K562 (cell line): Measurements from ENCODE around the gene IPO9. TPM values are rescaled to one million over a fixed set of nuclear protein-coding genes. Genes with fewer than 3 reads are reported as not detected.

Experiments used
- ATAC-seq: fragments of 200-7000 bp; cut with Tn5 transposase; 3 replicates; pipeline ENCODE4 v1.9.1; 2020; ENCODE audit warnings: moderate library complexity
- BruUV-seq: library from RNA; stranded (reverse); fragments of 400-500 nt; replicated peaks from 2 replicates; lab custom pipeline; 2021; lab: Mats Ljungman, UMichigan
- CTCF ChIA-PET: fragments of 300-600 bp; formaldehyde crosslinking; extraction: SDS; loops from one replicate; lab custom pipeline; 2021; ENCODE audit warnings: low intra/inter-chr PET ratio; lab: Yijun Ruan, JAX
- POLR2A ChIA-PET: fragments of 300-600, 350-650 bp; sonication (Branson Sonifier 250); formaldehyde crosslinking; extraction: SDS; loops from one replicate; lab custom pipeline; 2021; ENCODE audit warnings: antibody characterized with exemption, inconsistent platforms; lab: Yijun Ruan, JAX
- DNase-seq, 4 experiments: peaks; one replicate each; pipeline versions ENCODE4 v3.0.0 to v3.0.0-alpha.2; 2011 to 2018; ENCODE audit warnings: low spot score in 3 of 4, mixed read lengths in 3 of 4; ENCODE audit errors: extremely low read depth in 1 of 4
- FAIRE-seq: peaks from 2 replicates; lab custom pipeline; 2011; peaks lifted over from hg19 to GRCh38; lab: Jason Lieb, UNC
- H2AFZ ChIP-seq: 2 replicates; pipeline ENCODE4 v1.6.0; 2011; ENCODE audit warnings: low read depth, low read length, control low read depth, inconsistent platforms
- H3K27ac ChIP-seq: fragments of 200-600 bp; 3 replicates; pipeline ENCODE4 v1.8.0; 2011; ENCODE audit warnings: low read depth, mild to moderate bottlenecking, control low read depth, inconsistent platforms, low read length, moderate library complexity, mixed read lengths; ENCODE audit errors: extremely low read depth
- H3K27me3 ChIP-seq, 2 experiments: fragments of 300-600 bp in 1 of 2; 2 replicates in 1 of 2; 3 replicates in 1 of 2; pipeline versions ENCODE4 v1.6.0 to v1.8.0; 2011; ENCODE audit warnings: inconsistent platforms in 2 of 2, low read length in 2 of 2, mild to moderate bottlenecking in 1 of 2, mixed read lengths in 1 of 2, moderate library complexity in 1 of 2; ENCODE audit not compliant: control insufficient read depth in 2 of 2, insufficient read depth in 2 of 2
- H3K36me3 ChIP-seq: fragments of 300-600 bp; 3 replicates; pipeline ENCODE4 v1.8.0; 2011; ENCODE audit warnings: mild to moderate bottlenecking, low read length, inconsistent platforms; ENCODE audit not compliant: control insufficient read depth, insufficient read depth
- H3K4me1 ChIP-seq, 2 experiments: fragments of 200-600 bp in 1 of 2; replicated peaks in 1 of 2; 2 replicates in 1 of 2; 3 replicates in 1 of 2; pipeline versions ENCODE4 v1.5.1 to v1.8.0; 2011; ENCODE audit warnings: inconsistent platforms in 2 of 2, low read length in 2 of 2, mild to moderate bottlenecking in 1 of 2, mixed read lengths in 1 of 2, moderate library complexity in 1 of 2; ENCODE audit not compliant: control insufficient read depth in 2 of 2, insufficient read depth in 2 of 2
- H3K4me2 ChIP-seq: 2 replicates; pipeline ENCODE4 v1.6.1; 2011; ENCODE audit warnings: low read length, control low read depth, inconsistent platforms, mixed read lengths; ENCODE audit not compliant: insufficient read depth
- H3K4me3 ChIP-seq: fragments of 200-600 bp; sonication (generic), shearing (Covaris generic); 2 replicates; pipeline ENCODE4 v1.5.1; 2016; ENCODE audit warnings: control low read depth, inconsistent platforms
- H3K79me2 ChIP-seq: fragments of 200-600 bp; 3 replicates; pipeline ENCODE4 v1.8.0; 2011; ENCODE audit warnings: low read length, inconsistent platforms; ENCODE audit not compliant: control insufficient read depth, insufficient read depth
- H3K9ac ChIP-seq, 2 experiments: 2 replicates each; pipeline versions ENCODE4 v1.6.0 to v1.6.1; 2011; ENCODE audit warnings: low read depth in 2 of 2, low read length in 2 of 2, control low read depth in 1 of 2, inconsistent platforms in 1 of 2, mild to moderate bottlenecking in 1 of 2, mixed read lengths in 1 of 2; ENCODE audit not compliant: insufficient read depth in 1 of 2
- H3K9me1 ChIP-seq: one replicate; pipeline ENCODE4 v1.6.0; 2011; ENCODE audit warnings: inconsistent platforms, mild to moderate bottlenecking, low read length, moderate library complexity; ENCODE audit not compliant: control insufficient read depth, insufficient read depth
- H3K9me3 ChIP-seq: replicated peaks from 2 replicates; pipeline ENCODE4 v1.5.1; 2011; ENCODE audit warnings: low read depth, low read length, inconsistent platforms; ENCODE audit not compliant: control insufficient read depth, insufficient read depth
- H4K20me1 ChIP-seq: replicated peaks from 2 replicates; pipeline ENCODE4 v1.6.1; 2011; ENCODE audit warnings: low read length, inconsistent platforms, mixed read lengths; ENCODE audit not compliant: control insufficient read depth, insufficient read depth
- HMG20B ChIP-seq: fragments of 250-450 bp; sonication (Bioruptor Pico); IDR thresholded peaks from 2 replicates; pipeline ENCODE4 v1.5.0; 2021; ENCODE audit warnings: mild to moderate bottlenecking
- HNRNPL ChIP-seq: fragments of 200-400 bp; formaldehyde crosslinking; IDR thresholded peaks from 2 replicates; pipeline ENCODE4 v1.6.1; 2017; ENCODE audit warnings: low read depth, mild to moderate bottlenecking, low read length
- POLR2G ChIP-seq: fragments of 200-400 bp; formaldehyde crosslinking; IDR thresholded peaks from 2 replicates; pipeline ENCODE4 v1.6.1; 2017; ENCODE audit warnings: low read depth, mild to moderate bottlenecking, antibody characterized with exemption, low read length, moderate library complexity
- PRMT5 ChIP-seq: sonication (generic); formaldehyde crosslinking; IDR thresholded peaks from 2 replicates; pipeline ENCODE4 v1.5.0; 2020; ENCODE audit warnings: missing genetic modification reagents
- SAP30 ChIP-seq: fragments of 200-600 bp; sonication (generic); IDR thresholded peaks from 2 replicates; pipeline ENCODE4 v1.6.1; 2012; ENCODE audit warnings: borderline replicate concordance, low read depth, mild to moderate bottlenecking, moderate library complexity, low read length, control low read depth, inconsistent platforms; ENCODE audit not compliant: insufficient read depth, poor library complexity, severe bottlenecking
- TBP ChIP-seq: optimal IDR thresholded peaks from 2 replicates; pipeline ENCODE3; 2011; ENCODE audit warnings: low read depth, low read length, improper control_type of control experiment
- TCFL5 ChIP-seq: fragments of 250-450 bp; sonication (Bioruptor Pico); conservative IDR thresholded peaks from 2 replicates; pipeline ENCODE4 v1.6.1; 2021; ENCODE audit warnings: mild to moderate bottlenecking, moderate library complexity, matching md5 sums
- WGBS: fragments of 100-300 bp; shearing (Covaris generic); methylation state at CpG from one replicate; pipeline ENCODE4 v1.1.6; 2016; ENCODE audit warnings: low coverage, mixed read lengths; ENCODE audit not compliant: insufficient coverage; ENCODE audit errors: missing lambda C conversion rate; 5-methylcytosine and 5-hydroxymethylcytosine counted together
- in situ Hi-C: fragments of 300-500 bp; cut with MboI; formaldehyde crosslinking; loops from 4 replicates; pipeline ENCODE4 v1.15.0; 2018; ENCODE audit warnings: inconsistent platforms, mixed read lengths
- intact Hi-C: fragments of 100-400 bp; cut with micrococcal nuclease; formaldehyde crosslinking; loops from 2 replicates; pipeline ENCODE4 v1.14.2; 2022
- polyA plus RNA-seq, 8 experiments: library from polyadenylated mRNA; depleted of rRNA in 4 of 8; stranded (reverse) in 5 of 8; unstranded in 3 of 8; fragments of >200 nt; fragmentation: Nextera tagmentation in 2 of 8; fragmentation: Illumina TruSeq in 1 of 8; extraction: Ambion mirVana in 2 of 8; extraction: Trizol in 1 of 8; gene quantifications; 2 replicates each; pipeline versions ENCODE4 v1.2.1 to v1.2.3, GENCODE V29; 2011 to 2014; ENCODE audit warnings: inconsistent platforms in 1 of 8, missing spikeins in 1 of 8
- total RNA-seq, 7 experiments: library from RNA; depleted of rRNA in 6 of 7; stranded (reverse); fragments of >200 nt in 6 of 7; fragmentation: Illumina TruSeq in 2 of 7; extraction: Trizol in 2 of 7; gene quantifications; 2 replicates each; pipeline versions ENCODE4 v1.2.1 to v1.2.3, GENCODE V29; 2011 to 2021; ENCODE audit warnings: low replicate concordance in 1 of 7
- TF ChIP-seq, protein P1 (sequence below): sonication (generic); formaldehyde crosslinking; IDR thresholded peaks from 2 replicates; pipeline ENCODE4 v1.8.0; 2022; ENCODE audit warnings: mild to moderate bottlenecking, missing genetic modification reagents
- TF ChIP-seq, protein P2 (sequence below): sonication (generic); formaldehyde crosslinking; IDR thresholded peaks from 2 replicates; pipeline ENCODE4 v1.8.0; 2022; ENCODE audit warnings: mild to moderate bottlenecking, missing genetic modification reagents
- TF ChIP-seq, protein P3 (sequence below): fragments of 250-450 bp; sonication (Bioruptor Pico); IDR thresholded peaks from 2 replicates; pipeline ENCODE4 v1.4.0; 2020

The IPO9 gene
- total and polyA plus RNA-seq, 9 of the 15 experiments (the other 6 are each of a cell fraction or from before 2014, with no cell fraction given) = 27.9 to 78.6 (median 43.9) TPM

DNA sequence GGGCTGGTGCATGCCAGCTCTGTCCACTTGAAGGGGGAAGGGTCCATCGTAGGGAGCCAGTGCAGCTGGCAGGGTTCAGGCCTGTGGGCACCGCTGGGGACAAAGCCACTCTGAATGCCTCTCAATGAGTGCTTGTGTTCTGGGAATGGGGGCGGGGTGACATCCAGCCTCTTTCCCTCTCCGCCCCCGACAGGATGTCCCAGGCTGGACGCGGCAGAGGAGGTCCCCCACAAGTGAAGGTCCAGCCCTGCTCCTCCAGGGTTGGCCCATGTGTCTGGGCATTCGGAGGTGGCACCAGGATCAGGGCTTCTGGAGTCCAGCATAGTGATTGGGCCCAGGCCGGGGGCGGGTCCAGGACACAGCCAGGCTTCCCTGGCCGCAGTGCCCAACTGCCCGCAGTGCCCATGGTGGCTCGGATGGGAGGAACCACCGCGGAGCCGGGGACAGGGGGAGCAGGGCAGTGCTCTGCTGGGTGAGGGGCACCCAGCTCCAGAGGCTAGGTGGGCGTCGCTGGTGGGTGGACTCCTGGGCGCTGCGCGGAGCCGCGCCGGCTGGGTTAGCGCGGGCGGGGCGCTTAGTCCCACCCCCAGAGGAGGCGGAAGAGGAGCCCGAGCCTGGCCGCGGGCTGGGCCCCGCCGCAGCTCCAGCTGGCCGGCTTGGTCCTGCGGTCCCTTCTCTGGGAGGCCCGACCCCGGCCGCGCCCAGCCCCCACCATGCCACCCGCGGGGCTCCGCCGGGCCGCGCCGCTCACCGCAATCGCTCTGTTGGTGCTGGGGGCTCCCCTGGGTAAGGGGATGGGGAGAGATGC is 59.5 kb downstream of the IPO9 start, which contains the start of gene SHISA4:
TSS of gene SHISA4 (plus strand) at position 617 of the 808 bp plus-strand sequence. CDS start at position 714, 97 bp downstream.
- DNase-seq = peak; percentile 35 to 86 (median 76)
- intact Hi-C loops (no loop called here), in situ Hi-C loops (no loop called here)
- Histone ChIP-seq H3K9ac (peak within 1 kb of the TSS in 1 of 2 experiments; percentile 57; a peak in 1 of 4 replicates), H3K27me3 (0 out of 5 replicates have a peak, but pooled peaks cover 0 to 4% of the 10 kb centered on the region in 2 experiments), H4K20me1 (no peaks in the 10 kb centered on the region), H2AFZ (peak within 1 kb of the TSS; percentile 36), H3K27ac (no peak within 1 kb of the TSS), H3K9me1 (no peaks in the 10 kb centered on the region), H3K4me2 (peak within 1 kb of the TSS; percentile 30; the same call in 1 of the 2 replicates), H3K9me3 (no peaks in the 10 kb centered on the region), H3K36me3 (no peaks in the 10 kb centered on the region), H3K4me1 (peaks cover 41 to 45% of the 10 kb centered on the region in 2 experiments), H3K4me3 (peak within 1 kb of the TSS; percentile 14; the same call in 1 of the 2 replicates), H3K79me2 (no peaks in the 10 kb centered on the region)
- WGBS = 34% methylated on average over 41 of the region's 49 CpGs
- CTCF ChIA-PET = no interaction called here
- no peak for FAIRE-seq
- peak; percentile 73 for ATAC-seq
- POLR2A ChIA-PET = no interaction called here
- no TSS peak for BruUV-seq
- TF ChIP-seq SAP30 = peak; percentile 39
- TF ChIP-seq, protein P1, sequence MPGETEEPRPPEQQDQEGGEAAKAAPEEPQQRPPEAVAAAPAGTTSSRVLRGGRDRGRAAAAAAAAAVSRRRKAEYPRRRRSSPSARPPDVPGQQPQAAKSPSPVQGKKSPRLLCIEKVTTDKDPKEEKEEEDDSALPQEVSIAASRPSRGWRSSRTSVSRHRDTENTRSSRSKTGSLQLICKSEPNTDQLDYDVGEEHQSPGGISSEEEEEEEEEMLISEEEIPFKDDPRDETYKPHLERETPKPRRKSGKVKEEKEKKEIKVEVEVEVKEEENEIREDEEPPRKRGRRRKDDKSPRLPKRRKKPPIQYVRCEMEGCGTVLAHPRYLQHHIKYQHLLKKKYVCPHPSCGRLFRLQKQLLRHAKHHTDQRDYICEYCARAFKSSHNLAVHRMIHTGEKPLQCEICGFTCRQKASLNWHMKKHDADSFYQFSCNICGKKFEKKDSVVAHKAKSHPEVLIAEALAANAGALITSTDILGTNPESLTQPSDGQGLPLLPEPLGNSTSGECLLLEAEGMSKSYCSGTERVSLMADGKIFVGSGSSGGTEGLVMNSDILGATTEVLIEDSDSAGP (CRISPR knock-in tag) = no peak
- TF ChIP-seq PRMT5 (CRISPR knock-in tag) = peak; percentile 59; the same call in 1 of the 2 replicates
- no peak for TF ChIP-seq TCFL5
- TF ChIP-seq TBP = no peak
- TF ChIP-seq, protein P2, sequence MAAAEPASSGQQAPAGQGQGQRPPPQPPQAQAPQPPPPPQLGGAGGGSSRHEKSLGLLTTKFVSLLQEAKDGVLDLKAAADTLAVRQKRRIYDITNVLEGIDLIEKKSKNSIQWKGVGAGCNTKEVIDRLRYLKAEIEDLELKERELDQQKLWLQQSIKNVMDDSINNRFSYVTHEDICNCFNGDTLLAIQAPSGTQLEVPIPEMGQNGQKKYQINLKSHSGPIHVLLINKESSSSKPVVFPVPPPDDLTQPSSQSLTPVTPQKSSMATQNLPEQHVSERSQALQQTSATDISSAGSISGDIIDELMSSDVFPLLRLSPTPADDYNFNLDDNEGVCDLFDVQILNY = 0 out of 2 replicates have a peak, but pooled peaks have one; percentile 31
- peak; percentile 74; the same call in 1 of the 2 replicates for TF ChIP-seq HNRNPL
- no peak for TF ChIP-seq HMG20B (CRISPR knock-in tag)
- TF ChIP-seq, protein P3, sequence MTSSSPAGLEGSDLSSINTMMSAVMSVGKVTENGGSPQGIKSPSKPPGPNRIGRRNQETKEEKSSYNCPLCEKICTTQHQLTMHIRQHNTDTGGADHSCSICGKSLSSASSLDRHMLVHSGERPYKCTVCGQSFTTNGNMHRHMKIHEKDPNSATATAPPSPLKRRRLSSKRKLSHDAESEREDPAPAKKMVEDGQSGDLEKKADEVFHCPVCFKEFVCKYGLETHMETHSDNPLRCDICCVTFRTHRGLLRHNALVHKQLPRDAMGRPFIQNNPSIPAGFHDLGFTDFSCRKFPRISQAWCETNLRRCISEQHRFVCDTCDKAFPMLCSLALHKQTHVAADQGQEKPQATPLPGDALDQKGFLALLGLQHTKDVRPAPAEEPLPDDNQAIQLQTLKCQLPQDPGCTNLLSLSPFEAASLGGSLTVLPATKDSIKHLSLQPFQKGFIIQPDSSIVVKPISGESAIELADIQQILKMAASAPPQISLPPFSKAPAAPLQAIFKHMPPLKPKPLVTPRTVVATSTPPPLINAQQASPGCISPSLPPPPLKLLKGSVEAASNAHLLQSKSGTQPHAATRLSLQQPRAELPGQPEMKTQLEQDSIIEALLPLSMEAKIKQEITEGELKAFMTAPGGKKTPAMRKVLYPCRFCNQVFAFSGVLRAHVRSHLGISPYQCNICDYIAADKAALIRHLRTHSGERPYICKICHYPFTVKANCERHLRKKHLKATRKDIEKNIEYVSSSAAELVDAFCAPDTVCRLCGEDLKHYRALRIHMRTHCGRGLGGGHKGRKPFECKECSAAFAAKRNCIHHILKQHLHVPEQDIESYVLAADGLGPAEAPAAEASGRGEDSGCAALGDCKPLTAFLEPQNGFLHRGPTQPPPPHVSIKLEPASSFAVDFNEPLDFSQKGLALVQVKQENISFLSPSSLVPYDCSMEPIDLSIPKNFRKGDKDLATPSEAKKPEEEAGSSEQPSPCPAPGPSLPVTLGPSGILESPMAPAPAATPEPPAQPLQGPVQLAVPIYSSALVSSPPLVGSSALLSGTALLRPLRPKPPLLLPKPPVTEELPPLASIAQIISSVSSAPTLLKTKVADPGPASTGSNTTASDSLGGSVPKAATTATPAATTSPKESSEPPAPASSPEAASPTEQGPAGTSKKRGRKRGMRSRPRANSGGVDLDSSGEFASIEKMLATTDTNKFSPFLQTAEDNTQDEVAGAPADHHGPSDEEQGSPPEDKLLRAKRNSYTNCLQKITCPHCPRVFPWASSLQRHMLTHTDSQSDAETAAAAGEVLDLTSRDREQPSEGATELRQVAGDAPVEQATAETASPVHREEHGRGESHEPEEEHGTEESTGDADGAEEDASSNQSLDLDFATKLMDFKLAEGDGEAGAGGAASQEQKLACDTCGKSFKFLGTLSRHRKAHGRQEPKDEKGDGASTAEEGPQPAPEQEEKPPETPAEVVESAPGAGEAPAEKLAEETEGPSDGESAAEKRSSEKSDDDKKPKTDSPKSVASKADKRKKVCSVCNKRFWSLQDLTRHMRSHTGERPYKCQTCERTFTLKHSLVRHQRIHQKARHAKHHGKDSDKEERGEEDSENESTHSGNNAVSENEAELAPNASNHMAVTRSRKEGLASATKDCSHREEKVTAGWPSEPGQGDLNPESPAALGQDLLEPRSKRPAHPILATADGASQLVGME (CRISPR knock-in tag) = 0 out of 2 replicates have a peak, but pooled peaks have one; percentile 34
- 0 out of 2 replicates have a peak, but pooled peaks have one; percentile 28 for TF ChIP-seq POLR2G
